Endometrial microvascular endothelial cells (primary cell): ENCODE data around the gene COL18A1. TPM values are rescaled to one million over a fixed set of nuclear protein-coding genes. Genes with fewer than 3 reads are reported as not detected.

Source experiments
- in situ Hi-C: cut with HindIII; loops from 2 replicates; pipeline ENCODE4 v1.10.0; 2017; ENCODE audit warnings: low sequenced_read_pairs, low pct_unique_long_range_greater_than_20kb; ENCODE audit errors: inconsistent ontology term
- total RNA-seq: library from RNA; depleted of rRNA; stranded (reverse); fragments of >200 nt; gene quantifications from one replicate; pipeline ENCODE4 v1.2.3, GENCODE V29; 2015; ENCODE audit errors: inconsistent ontology term

COL18A1 gene
- total RNA-seq, 1 donor from 2014 or later, result 261 TPM

GRCh38 chr21:45505416-45506021, 100.6 kb downstream of the COL18A1 start:
- in situ Hi-C loops, result no loop called here

GRCh38 chr21:45506241-45506817, 101.4 kb downstream of the COL18A1 start:
- in situ Hi-C loops, result no loop called here

GRCh38 chr21:45506836-45507522, 102.0 kb downstream of the COL18A1 start:
- in situ Hi-C loops, result no loop called here

- in situ Hi-C loops, result no loop called here
Observed at GRCh38 chr21:45507523-45507875, 102.5 kb downstream of the COL18A1 start.

GRCh38 chr21:45507888-45508508, 103.0 kb downstream of the COL18A1 start:
- in situ Hi-C loops, result no loop called here

GRCh38 chr21:45508607-45509565, 103.9 kb downstream of the COL18A1 start:
- in situ Hi-C loops, result no loop called here

GRCh38 chr21:45509566-45510465, 104.9 kb downstream of the COL18A1 start:
- in situ Hi-C loops, result no loop called here

GRCh38 chr21:45510466-45510955, 105.5 kb downstream of the COL18A1 start:
- in situ Hi-C loops, result no loop called here

- in situ Hi-C loops, result no loop called here
Observed at GRCh38 chr21:45511007-45511406, 106.0 kb downstream of the COL18A1 start.

- in situ Hi-C loops, result no loop called here
Observed at GRCh38 chr21:45511661-45512431, 106.9 kb downstream of the COL18A1 start.

GRCh38 chr21:45512626-45513002, 107.6 kb downstream of the COL18A1 start:
- in situ Hi-C loops, result no loop called here

GRCh38 chr21:45513003-45513717, 108.2 kb downstream of the COL18A1 start:
- in situ Hi-C loops, result no loop called here

GRCh38 chr21:45513741-45514310, 108.9 kb downstream of the COL18A1 start:
- in situ Hi-C loops, result no loop called here

GRCh38 chr21:45514311-45515021, 109.5 kb downstream of the COL18A1 start:
- in situ Hi-C loops, result no loop called here

- in situ Hi-C loops, result no loop called here
Observed at GRCh38 chr21:45515241-45516061, 110.5 kb downstream of the COL18A1 start.
